Ectodermal cell (in vitro differentiated cells): ENCODE measurements around the gene KCNQ1.

Source experiments
- H3K27ac ChIP-seq: 2 replicates; pipeline ENCODE4 v1.7.0; 2013; ENCODE audit warnings: mild to moderate bottlenecking, low read depth, low read length; ENCODE audit not compliant: insufficient read depth, poor library complexity, severe bottlenecking
- H3K27me3 ChIP-seq: 2 replicates; pipeline ENCODE4 v1.7.0; 2013; ENCODE audit warnings: mild to moderate bottlenecking, low read length; ENCODE audit not compliant: insufficient read depth, control insufficient read depth, poor library complexity, severe bottlenecking
- H3K36me3 ChIP-seq: one replicate; pipeline ENCODE4 v1.7.0; 2013; ENCODE audit warnings: low read length; ENCODE audit not compliant: control insufficient read depth, insufficient read depth
- H3K4me1 ChIP-seq: one replicate; pipeline ENCODE4 v1.7.0; 2013; ENCODE audit warnings: low read length; ENCODE audit not compliant: control insufficient read depth, insufficient read depth
- H3K4me3 ChIP-seq: 2 replicates; pipeline ENCODE4 v1.7.0; 2013; ENCODE audit warnings: low read depth, low read length, control low read depth; ENCODE audit not compliant: insufficient read depth
- H3K9me3 ChIP-seq: 2 replicates; pipeline ENCODE4 v1.7.0; 2013; ENCODE audit warnings: mild to moderate bottlenecking, low read length, moderate library complexity; ENCODE audit not compliant: control insufficient read depth
- WGBS, 2 experiments: methylation state at CpG; one replicate each; pipeline ENCODE4 v1.1.7; 2013; ENCODE audit warnings: missing lambda C conversion rate in 2 of 2; 5-methylcytosine and 5-hydroxymethylcytosine counted together

Gene KCNQ1

DNA sequence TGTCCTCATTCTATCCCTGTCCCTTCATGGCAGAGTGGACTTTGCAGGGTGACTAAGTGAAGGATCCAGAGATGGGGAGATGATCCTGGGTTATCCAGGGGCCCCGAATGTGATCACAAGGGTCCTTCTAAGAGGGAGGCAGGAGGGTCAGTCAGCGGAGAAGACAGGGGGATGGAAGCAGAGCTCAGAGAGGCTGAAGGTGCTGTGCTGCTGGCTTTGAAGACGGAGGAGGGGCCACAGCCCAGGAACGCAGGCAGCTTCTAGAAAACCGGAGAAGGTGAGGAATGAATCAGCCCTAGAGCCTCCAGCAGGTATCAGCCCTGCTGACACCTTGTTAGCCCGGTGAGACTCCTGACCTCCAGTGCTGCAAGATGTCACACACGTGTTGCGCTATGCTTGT, 377.1 kb downstream of the KCNQ1 start:
- Histone ChIP-seq H3K27ac (no peak overlapping the region), H3K9me3 (no peaks in the 10 kb centered on the region), H3K4me3 (no peak overlapping the region), H3K27me3 (peaks cover 4% of the 10 kb centered on the region), H3K36me3 (no peaks in the 10 kb centered on the region), H3K4me1 (peaks cover 18% of the 10 kb centered on the region)
- 94 to 95% methylated on average over 8 of the region's 8 CpGs for WGBS, 2 experiments

DNA sequence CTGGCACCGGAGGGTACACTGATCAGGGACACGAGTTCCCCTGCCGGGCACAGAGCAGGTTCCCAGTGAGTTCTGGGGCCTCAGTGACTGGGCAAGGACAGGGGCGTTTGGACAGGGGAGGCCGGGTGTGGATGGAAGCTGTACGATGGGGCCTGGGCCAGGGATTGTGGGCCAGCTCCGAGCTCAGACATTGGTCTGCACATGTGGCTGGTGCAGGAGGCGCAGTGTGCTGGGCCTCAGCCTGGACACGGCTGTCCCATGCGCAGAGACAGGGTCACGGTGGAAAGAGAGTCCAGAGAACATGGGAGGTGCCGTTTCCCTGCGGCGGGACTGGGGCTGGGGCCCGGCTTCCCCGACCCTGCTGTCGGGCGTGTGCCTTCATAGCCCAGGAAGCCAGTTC, 380.0 kb downstream of the KCNQ1 start:
- Histone ChIP-seq H3K4me3 (no peak overlapping the region), H3K27me3 (peaks cover 4% of the 10 kb centered on the region), H3K27ac (no peak overlapping the region), H3K9me3 (peaks cover 5% of the 10 kb centered on the region), H3K4me1 (peaks cover 18% of the 10 kb centered on the region), H3K36me3 (no peaks in the 10 kb centered on the region)
- 94% methylated on average over 18 of the region's 18 CpGs for WGBS, 2 experiments

DNA sequence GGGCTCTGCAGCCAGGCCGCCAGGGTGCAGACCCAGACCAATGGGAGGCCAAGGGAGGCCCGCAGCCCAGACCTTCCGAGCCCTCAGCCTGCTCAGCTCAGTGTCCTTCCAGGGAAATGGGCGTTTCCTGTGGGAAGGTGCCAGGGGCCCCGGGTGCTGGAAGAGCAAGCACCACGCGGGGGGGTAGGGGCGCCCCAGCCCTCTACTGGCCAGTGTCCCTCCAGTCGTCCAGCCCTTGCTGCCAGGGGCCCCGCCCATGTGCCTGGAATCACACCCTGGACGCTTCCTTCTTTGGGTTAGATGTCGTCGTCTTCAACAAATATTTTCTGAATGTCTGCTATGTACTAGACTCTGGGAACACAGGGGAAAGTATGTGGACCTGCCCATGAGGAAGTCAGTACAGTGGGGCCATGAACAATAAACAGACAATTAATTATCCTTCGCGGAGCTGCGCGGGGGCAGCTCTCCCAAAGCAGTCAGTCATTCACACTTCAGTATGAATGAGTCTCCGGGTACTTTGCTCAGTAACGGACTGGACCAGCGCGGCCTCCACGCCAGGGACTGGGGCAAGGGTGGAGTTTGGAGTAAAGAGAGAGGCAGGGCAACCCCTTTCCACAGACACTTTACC, 380.6 kb downstream of the KCNQ1 start:
- 90 to 93% methylated on average over 18 to 22 of the region's 22 CpGs for WGBS, 2 experiments
- peaks cover 18% of the 10 kb centered on the region for H3K4me1 ChIP-seq
- H3K4me3 ChIP-seq, result no peak overlapping the region
- H3K9me3 ChIP-seq, result peaks cover 5% of the 10 kb centered on the region
- no peaks in the 10 kb centered on the region for H3K36me3 ChIP-seq
- peak overlapping the region; percentile 3 for H3K27ac ChIP-seq
- H3K27me3 ChIP-seq, result peaks cover 4% of the 10 kb centered on the region

DNA sequence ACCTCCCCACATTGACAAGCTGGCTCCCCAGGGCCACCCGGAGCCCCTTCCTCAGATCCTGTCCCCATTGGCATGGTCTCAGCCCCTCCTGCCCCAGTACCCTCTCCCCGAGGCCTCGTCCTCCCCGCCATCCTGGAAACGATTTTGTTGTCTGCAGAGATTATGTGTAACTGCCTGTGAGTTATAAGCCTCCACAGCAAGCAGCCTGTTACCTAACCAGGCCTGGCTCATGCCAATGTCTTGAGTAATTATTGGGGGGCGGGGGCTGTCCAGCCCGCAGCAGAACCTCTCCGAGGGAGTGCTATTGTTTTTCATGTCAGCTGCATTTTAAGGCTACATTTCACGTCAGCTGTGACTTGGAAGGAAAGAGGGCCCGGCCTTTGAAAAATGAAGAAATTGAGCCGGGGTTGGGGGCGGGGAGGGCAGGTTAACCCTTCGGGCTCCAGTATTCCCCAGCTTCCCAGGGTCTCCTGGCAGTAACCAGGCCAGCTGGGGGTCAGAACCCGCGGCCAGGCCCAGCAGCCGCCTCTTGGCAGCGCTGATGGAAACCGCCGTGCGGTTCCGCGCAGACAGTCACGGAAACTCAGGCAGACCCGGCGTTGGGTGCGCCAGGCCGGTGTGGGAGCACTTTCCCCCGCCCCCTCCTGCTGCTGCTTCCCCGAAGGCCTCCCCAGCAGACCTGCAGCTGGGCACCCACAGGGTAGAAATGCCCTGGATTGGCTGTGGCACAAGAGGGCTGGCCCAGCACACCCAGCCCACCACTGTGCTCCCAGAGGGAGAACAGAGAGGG, 381.3 kb downstream of the KCNQ1 start:
- Histone ChIP-seq H3K27me3 (peaks cover 4% of the 10 kb centered on the region), H3K4me1 (peaks cover 18% of the 10 kb centered on the region), H3K27ac (peak overlapping the region; percentile 3), H3K4me3 (no peak overlapping the region), H3K36me3 (no peaks in the 10 kb centered on the region), H3K9me3 (peaks cover 5% of the 10 kb centered on the region)
- WGBS, 2 experiments, result 40 to 46% methylated on average over 29 of the region's 29 CpGs

DNA sequence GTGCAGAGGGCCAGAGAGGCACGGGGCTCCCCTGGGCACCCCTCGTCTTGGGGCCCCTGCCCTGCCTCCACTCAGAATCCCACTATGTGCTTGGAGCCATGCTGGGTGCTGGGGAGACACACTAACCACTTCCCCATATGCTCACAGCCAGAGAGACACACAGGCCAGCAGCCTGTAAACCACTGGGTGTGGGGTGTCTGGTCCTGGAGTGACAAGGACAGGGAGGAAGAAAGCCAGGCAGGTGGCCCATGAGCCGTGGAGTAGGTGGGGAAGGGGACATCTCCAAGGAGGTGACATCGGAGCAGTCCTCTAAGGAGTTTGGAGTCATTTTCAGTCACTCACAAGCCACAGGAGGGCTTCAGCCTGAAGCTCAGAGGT, 381.9 kb downstream of the KCNQ1 start:
- 66 to 71% methylated on average over 4 of the region's 4 CpGs for WGBS, 2 experiments
- no peaks in the 10 kb centered on the region for H3K36me3 ChIP-seq
- peaks cover 18% of the 10 kb centered on the region for H3K4me1 ChIP-seq
- peaks cover 4% of the 10 kb centered on the region for H3K27me3 ChIP-seq
- H3K9me3 ChIP-seq, result peaks cover 5% of the 10 kb centered on the region
- no peak overlapping the region for H3K27ac ChIP-seq
- H3K4me3 ChIP-seq, result no peak overlapping the region

DNA sequence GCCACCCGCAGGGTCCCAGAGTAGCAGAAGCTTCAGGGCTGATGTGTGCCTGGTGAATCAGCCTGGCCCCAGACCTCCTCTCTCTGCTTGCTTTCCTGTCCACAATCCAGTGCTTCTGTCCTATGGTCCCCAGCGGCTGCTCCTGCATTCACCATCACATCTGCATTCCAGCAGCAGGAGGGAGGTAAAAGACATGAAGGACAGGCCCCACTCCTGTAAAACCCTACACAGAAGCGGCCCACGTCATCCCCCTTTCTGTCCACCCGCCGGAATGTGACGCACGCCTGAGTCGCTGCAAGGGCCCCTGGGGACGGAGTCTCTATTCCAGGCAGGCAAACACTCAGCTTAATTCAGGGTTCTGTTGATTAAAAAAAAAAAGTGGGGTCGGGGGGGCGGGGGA, 382.4 kb downstream of the KCNQ1 start:
- Histone ChIP-seq H3K36me3 (no peaks in the 10 kb centered on the region), H3K27ac (no peak overlapping the region), H3K27me3 (peaks cover 4% of the 10 kb centered on the region), H3K4me1 (peaks cover 18% of the 10 kb centered on the region), H3K4me3 (no peak overlapping the region), H3K9me3 (peaks cover 5% of the 10 kb centered on the region)
- WGBS, 2 experiments, result 86 to 92% methylated on average over 12 of the region's 12 CpGs

DNA sequence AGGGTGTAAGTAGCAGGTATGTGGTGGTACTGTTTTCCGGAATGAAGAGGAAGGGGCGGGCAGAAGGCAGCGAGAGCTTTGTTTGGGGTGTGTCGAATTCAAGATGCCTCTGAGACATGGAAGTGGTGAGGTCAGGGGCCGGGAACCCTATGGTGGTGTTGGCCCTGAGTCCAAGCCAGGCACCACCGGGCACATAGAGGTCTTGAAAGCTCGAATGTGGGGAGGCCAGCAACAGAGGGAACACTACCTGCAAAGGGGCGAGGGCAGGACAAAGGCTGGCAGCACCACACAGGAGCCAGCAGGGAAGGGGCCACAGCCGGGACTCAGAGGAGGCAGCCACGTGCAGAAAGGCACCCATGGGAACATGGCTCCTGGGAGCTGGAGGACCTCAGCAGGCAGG, 383.0 kb downstream of the KCNQ1 start:
- WGBS, 2 experiments, result 93 to 94% methylated on average over 10 of the region's 10 CpGs
- Histone ChIP-seq H3K4me3 (no peak overlapping the region), H3K27me3 (peaks cover 4% of the 10 kb centered on the region), H3K36me3 (no peaks in the 10 kb centered on the region), H3K4me1 (peaks cover 18% of the 10 kb centered on the region), H3K9me3 (peaks cover 5% of the 10 kb centered on the region), H3K27ac (no peak overlapping the region)

DNA sequence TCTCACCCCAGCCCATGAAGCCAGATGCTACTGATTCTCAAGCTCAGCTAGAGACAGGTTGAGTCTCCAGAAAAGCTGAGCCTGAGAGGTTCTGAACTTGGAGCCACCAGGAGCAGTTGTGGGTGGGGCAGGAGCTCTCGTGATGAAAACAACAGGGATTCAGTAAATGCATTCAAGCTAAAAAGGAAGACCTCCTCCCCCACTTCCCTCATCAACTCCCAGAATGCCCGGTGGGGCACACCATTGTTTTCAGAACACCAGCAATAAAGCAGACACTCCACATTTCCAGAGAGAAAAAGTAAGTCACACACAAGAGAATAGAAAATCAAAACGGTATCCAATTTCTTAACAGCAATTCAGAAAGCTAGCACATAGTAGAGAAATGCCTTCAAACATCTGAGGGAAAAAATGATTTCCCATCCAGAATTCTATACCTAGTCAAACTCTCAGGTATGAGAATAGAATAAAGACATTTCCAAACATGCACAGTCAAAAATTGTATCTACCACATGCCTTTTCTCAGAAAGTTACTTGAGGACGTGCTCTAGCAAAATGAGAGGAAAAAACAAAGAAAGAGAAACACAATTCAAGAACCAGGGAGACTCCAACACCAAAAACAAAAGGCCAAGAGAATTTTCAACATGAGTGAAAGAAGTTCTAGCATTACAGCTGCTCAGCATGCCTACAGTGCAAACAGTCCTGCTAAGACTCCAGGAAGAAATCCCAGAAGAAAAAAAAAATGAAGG, 383.9 kb downstream of the KCNQ1 start:
- Histone ChIP-seq H3K4me3 (no peak overlapping the region), H3K9me3 (peaks cover 5% of the 10 kb centered on the region), H3K27ac (no peak overlapping the region), H3K36me3 (no peaks in the 10 kb centered on the region), H3K4me1 (peaks cover 18% of the 10 kb centered on the region), H3K27me3 (peaks cover 4% of the 10 kb centered on the region)
- 83 to 85% methylated on average over 4 of the region's 4 CpGs for WGBS, 2 experiments

DNA sequence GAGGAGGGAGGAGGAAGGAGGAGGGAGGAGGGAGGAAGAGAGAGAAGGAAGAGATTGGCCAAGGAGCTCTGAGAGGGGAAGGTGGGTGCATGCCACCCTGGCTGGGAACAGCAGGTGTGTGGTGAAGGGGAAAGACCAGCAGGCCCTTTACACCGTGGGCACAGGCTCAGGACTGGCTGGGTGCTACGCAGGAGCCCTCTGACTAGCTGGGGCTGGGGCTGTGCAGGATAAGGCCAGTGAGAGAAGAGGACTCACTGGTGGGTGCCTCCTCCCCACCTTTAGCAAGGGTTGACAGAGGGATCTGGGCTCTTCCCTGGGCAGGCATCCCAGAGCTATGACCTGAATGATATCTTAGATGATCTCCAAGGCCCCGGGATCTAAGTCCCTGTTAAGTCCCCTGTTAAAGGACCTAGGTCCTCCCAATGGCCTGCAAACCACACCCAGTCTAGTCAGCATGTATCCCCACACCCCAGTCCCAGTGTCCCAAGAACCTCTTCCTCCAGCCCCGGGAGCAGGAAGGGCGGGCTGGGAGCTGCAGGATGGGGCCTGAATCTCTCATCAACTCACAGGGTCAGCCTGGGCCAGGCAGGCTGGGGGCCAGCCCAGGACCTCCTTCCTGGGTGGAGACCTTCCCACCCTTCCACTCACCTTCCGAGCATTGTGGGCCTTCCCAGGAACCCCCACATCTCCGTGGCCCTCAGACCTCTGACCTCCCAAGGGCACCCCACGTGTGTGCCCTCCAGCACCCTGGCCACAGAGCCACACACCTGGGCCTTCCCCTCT, 385.4 kb downstream of the KCNQ1 start:
- no peak overlapping the region for H3K4me3 ChIP-seq
- H3K4me1 ChIP-seq, result peaks cover 15% of the 10 kb centered on the region
- H3K9me3 ChIP-seq, result peaks cover 5% of the 10 kb centered on the region
- no peaks in the 10 kb centered on the region for H3K36me3 ChIP-seq
- no peaks in the 10 kb centered on the region for H3K27me3 ChIP-seq
- H3K27ac ChIP-seq, result no peak overlapping the region
- 91 to 92% methylated on average over 8 of the region's 8 CpGs for WGBS, 2 experiments
